HepG2 (cell line): Measurements from ENCODE around the gene CDKN1C. TPM values are rescaled to one million over a fixed set of nuclear protein-coding genes. Genes with fewer than 3 reads are reported as not detected.

ENCODE experiments used
- CAMTA2 ChIP-seq: sonication (generic); formaldehyde crosslinking; IDR thresholded peaks from 2 replicates; pipeline ENCODE4 v1.4.0; 2020; ENCODE audit warnings: mild to moderate bottlenecking, missing genetic modification reagents, borderline replicate concordance
- ELK4 ChIP-seq: sonication (generic); formaldehyde crosslinking; IDR thresholded peaks from 2 replicates; pipeline ENCODE4 v1.9.0; 2021; ENCODE audit warnings: missing genetic modification reagents, borderline replicate concordance
- FOXP1 ChIP-seq, 2 experiments: fragments of 450-650 bp in 1 of 2; IDR thresholded peaks; 2 replicates each; pipeline ENCODE4 v1.6.1; 2017 to 2018; ENCODE audit warnings: antibody characterized with exemption in 1 of 2
- GATAD1 ChIP-seq: IDR thresholded peaks from 2 replicates; pipeline ENCODE4 v1.6.1; 2016; ENCODE audit warnings: missing genetic modification reagents, missing compliant biosample characterization
- HOXA3 ChIP-seq: sonication (generic); formaldehyde crosslinking; IDR thresholded peaks from 2 replicates; pipeline ENCODE4 v1.5.0; 2020; ENCODE audit warnings: missing genetic modification reagents
- KAT7 ChIP-seq: IDR thresholded peaks from 2 replicates; pipeline ENCODE4 v1.6.1; 2018; ENCODE audit warnings: borderline replicate concordance, missing compliant biosample characterization
- MTF1 ChIP-seq: sonication (generic); formaldehyde crosslinking; IDR thresholded peaks from 2 replicates; pipeline ENCODE4 v1.5.0; 2020; ENCODE audit warnings: missing genetic modification reagents
- NCOA2 ChIP-seq: sonication (generic); formaldehyde crosslinking; IDR thresholded peaks from 2 replicates; pipeline ENCODE4 v1.8.0; 2022; ENCODE audit warnings: inconsistent platforms
- NCOR1 ChIP-seq: fragments of 200-600 bp; sonication (generic); IDR thresholded peaks from 2 replicates; pipeline ENCODE4 v1.7.0; 2017; ENCODE audit warnings: antibody characterized with exemption, low read length, borderline replicate concordance
- RFX5 ChIP-seq: IDR thresholded peaks from 2 replicates; pipeline ENCODE4 v1.6.1; 2011; ENCODE audit warnings: low read depth, low read length, improper control_type of control experiment
- SOX13 ChIP-seq, 3 experiments: fragments of 450-650 bp in 1 of 3; sonication (generic) in 1 of 3; formaldehyde crosslinking in 1 of 3; IDR thresholded peaks in 2 of 3; conservative IDR thresholded peaks in 1 of 3; 2 replicates each; pipeline versions ENCODE4 v1.5.0 to v1.6.1; 2016 to 2020; ENCODE audit warnings: antibody characterized with exemption in 1 of 3, mild to moderate bottlenecking in 1 of 3, missing compliant biosample characterization in 1 of 3, missing genetic modification reagents in 1 of 3, moderate library complexity in 1 of 3
- TBX3 ChIP-seq: fragments of 450-650 bp; IDR thresholded peaks from 2 replicates; pipeline ENCODE4 v1.6.1; 2017; ENCODE audit warnings: antibody characterized with exemption, mild to moderate bottlenecking, inconsistent platforms, borderline replicate concordance
- USF2 ChIP-seq, 2 experiments: sonication (generic) in 1 of 2; formaldehyde crosslinking in 1 of 2; IDR thresholded peaks; 2 replicates each; pipeline versions ENCODE4 v1.5.1 to v1.6.1; 2011 to 2020; ENCODE audit warnings: borderline replicate concordance in 1 of 2, low read depth in 1 of 2, low read length in 1 of 2, mild to moderate bottlenecking in 1 of 2, missing genetic modification reagents in 1 of 2, moderate library complexity in 1 of 2
- WIZ ChIP-seq: sonication (generic); formaldehyde crosslinking; IDR thresholded peaks from 2 replicates; pipeline ENCODE4 v1.5.1; 2020; ENCODE audit warnings: mild to moderate bottlenecking, missing genetic modification reagents
- ZFYVE20 ChIP-seq: sonication (generic); formaldehyde crosslinking; IDR thresholded peaks from 2 replicates; pipeline ENCODE4 v1.8.0; 2023; ENCODE audit warnings: low read depth, mild to moderate bottlenecking, moderate library complexity, missing genetic modification reagents, borderline replicate concordance
- ZNF230 ChIP-seq: sonication (generic); formaldehyde crosslinking; IDR thresholded peaks from 2 replicates; pipeline ENCODE4 v1.4.0; 2020; ENCODE audit warnings: mild to moderate bottlenecking, missing genetic modification reagents
- ZNF350 ChIP-seq: sonication (generic); formaldehyde crosslinking; IDR thresholded peaks from 2 replicates; pipeline ENCODE4 v1.4.0; 2020; ENCODE audit warnings: mild to moderate bottlenecking, low read depth, missing genetic modification reagents, borderline replicate concordance
- ZNF432 ChIP-seq: sonication (generic); formaldehyde crosslinking; IDR thresholded peaks from 2 replicates; pipeline ENCODE4 v1.5.0; 2020; ENCODE audit warnings: missing genetic modification reagents, mild to moderate bottlenecking, borderline replicate concordance
- ZNF556 ChIP-seq: sonication (generic); formaldehyde crosslinking; IDR thresholded peaks from 2 replicates; pipeline ENCODE4 v1.4.0; 2020; ENCODE audit warnings: mild to moderate bottlenecking, missing genetic modification reagents, borderline replicate concordance
- ZNF747 ChIP-seq: sonication (generic); formaldehyde crosslinking; IDR thresholded peaks from 2 replicates; pipeline ENCODE4 v1.8.1; 2023; ENCODE audit warnings: missing genetic modification reagents, mild to moderate bottlenecking, borderline replicate concordance
- ZNF780A ChIP-seq: sonication (generic); formaldehyde crosslinking; IDR thresholded peaks from 2 replicates; pipeline ENCODE4 v1.8.0; 2022; ENCODE audit warnings: mild to moderate bottlenecking, missing genetic modification reagents, moderate library complexity
- polyA plus RNA-seq, 8 experiments: library from polyadenylated mRNA; depleted of rRNA in 3 of 8; stranded (reverse) in 7 of 8; unstranded in 1 of 8; fragments of >200 nt; fragmentation: Illumina TruSeq in 4 of 8; extraction: Trizol in 4 of 8; gene quantifications; 2 replicates each; pipeline versions ENCODE4 v1.2.1 to v1.2.3, GENCODE V29; 2011 to 2016; ENCODE audit warnings: low read depth in 4 of 8, missing spikeins in 1 of 8, mixed read lengths in 1 of 8; ENCODE audit not compliant: insufficient read depth in 1 of 8
- total RNA-seq, 5 experiments: library from RNA; depleted of rRNA; stranded (reverse); fragments of >200 nt; fragmentation: Illumina TruSeq; extraction: Trizol; gene quantifications; 2 replicates each; pipeline ENCODE4 v1.2.3, GENCODE V29; 2016; ENCODE audit warnings: low read depth in 1 of 5
- TF ChIP-seq, protein P1 (sequence below): sonication (generic); formaldehyde crosslinking; IDR thresholded peaks from 2 replicates; pipeline ENCODE4 v1.5.0; 2020; ENCODE audit warnings: missing genetic modification reagents
- TF ChIP-seq, protein P2 (sequence below): sonication (generic); formaldehyde crosslinking; IDR thresholded peaks from 2 replicates; pipeline ENCODE4 v1.5.0; 2020; ENCODE audit warnings: missing genetic modification reagents

Gene CDKN1C
- total and polyA plus RNA-seq, 2 of the 13 experiments (the other 11 are each of a cell fraction or from before 2014, with no cell fraction given), result not detected

GRCh38 chr11:2902784-2903671 is 17.5 kb upstream of the CDKN1C start (continued):
- TF ChIP-seq, protein P1, sequence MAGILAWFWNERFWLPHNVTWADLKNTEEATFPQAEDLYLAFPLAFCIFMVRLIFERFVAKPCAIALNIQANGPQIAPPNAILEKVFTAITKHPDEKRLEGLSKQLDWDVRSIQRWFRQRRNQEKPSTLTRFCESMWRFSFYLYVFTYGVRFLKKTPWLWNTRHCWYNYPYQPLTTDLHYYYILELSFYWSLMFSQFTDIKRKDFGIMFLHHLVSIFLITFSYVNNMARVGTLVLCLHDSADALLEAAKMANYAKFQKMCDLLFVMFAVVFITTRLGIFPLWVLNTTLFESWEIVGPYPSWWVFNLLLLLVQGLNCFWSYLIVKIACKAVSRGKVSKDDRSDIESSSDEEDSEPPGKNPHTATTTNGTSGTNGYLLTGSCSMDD, result no peak
- TF ChIP-seq GATAD1 (CRISPR knock-in tag), result peak; percentile 50
- no peak for TF ChIP-seq WIZ (CRISPR knock-in tag)
- TF ChIP-seq HOXA3 (CRISPR knock-in tag), result no peak
- TF ChIP-seq USF2 (IDR thresholded peaks at IDR 0.05; ENCODE audit: low read depth, low read length), result no peak
- no peak for TF ChIP-seq USF2 (CRISPR knock-in tag; IDR thresholded peaks at IDR 0.05; ENCODE audit: borderline replicate concordance)
- TF ChIP-seq ZNF432 (CRISPR knock-in tag), result no peak
- no peak for TF ChIP-seq FOXP1 (IDR thresholded peaks at IDR 0.05)
- TF ChIP-seq FOXP1 (CRISPR knock-in tag; IDR thresholded peaks at IDR 0.05), result no peak
- TF ChIP-seq MTF1 (CRISPR knock-in tag), result no peak
- TF ChIP-seq, protein P2, sequence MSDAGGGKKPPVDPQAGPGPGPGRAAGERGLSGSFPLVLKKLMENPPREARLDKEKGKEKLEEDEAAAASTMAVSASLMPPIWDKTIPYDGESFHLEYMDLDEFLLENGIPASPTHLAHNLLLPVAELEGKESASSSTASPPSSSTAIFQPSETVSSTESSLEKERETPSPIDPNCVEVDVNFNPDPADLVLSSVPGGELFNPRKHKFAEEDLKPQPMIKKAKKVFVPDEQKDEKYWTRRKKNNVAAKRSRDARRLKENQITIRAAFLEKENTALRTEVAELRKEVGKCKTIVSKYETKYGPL (CRISPR knock-in tag), result no peak
- 0 out of 2 replicates have a peak, but pooled peaks have one; percentile 58 for TF ChIP-seq ZNF747
- no peak for TF ChIP-seq ELK4 (CRISPR knock-in tag)
- 0 out of 2 replicates have a peak, but pooled peaks have one; percentile 16 for TF ChIP-seq SOX13 (IDR thresholded peaks at IDR 0.05)
- no peak for TF ChIP-seq SOX13 (CRISPR knock-in tag; conservative IDR thresholded peaks at IDR 0.05 in 1 of 2, IDR thresholded peaks at IDR 0.05 in 1 of 2)
- TF ChIP-seq NCOA2, result no peak
- no peak for TF ChIP-seq ZFYVE20
- no peak for TF ChIP-seq TBX3
- no peak for TF ChIP-seq ZNF780A (CRISPR knock-in tag)
- no peak for TF ChIP-seq KAT7 (CRISPR knock-in tag)
- TF ChIP-seq ZNF556 (CRISPR knock-in tag), result 0 out of 2 replicates have a peak, but pooled peaks have one; percentile 45
- TF ChIP-seq RFX5, result peak; percentile 17; the same call in 1 of the 2 replicates
- no peak for TF ChIP-seq CAMTA2 (CRISPR knock-in tag)
- no peak for TF ChIP-seq NCOR1
- TF ChIP-seq ZNF350 (CRISPR knock-in tag), result no peak
- no peak for TF ChIP-seq ZNF230 (CRISPR knock-in tag)
